CD4-positive, alpha-beta T cell treated with Interferon alpha-2 for 1 hour (primary cell): ENCODE results near the gene CADM2.

Source experiments
- DNase-seq, 2 donors: peaks; one replicate each; pipeline ENCODE4 v3.0.0-alpha.2; 2020 to 2022

CADM2 gene

GRCh38 chr3:86046436-86047136 is 1087.8 kb downstream of the CADM2 start:
- DNase-seq = no peak

DNA sequence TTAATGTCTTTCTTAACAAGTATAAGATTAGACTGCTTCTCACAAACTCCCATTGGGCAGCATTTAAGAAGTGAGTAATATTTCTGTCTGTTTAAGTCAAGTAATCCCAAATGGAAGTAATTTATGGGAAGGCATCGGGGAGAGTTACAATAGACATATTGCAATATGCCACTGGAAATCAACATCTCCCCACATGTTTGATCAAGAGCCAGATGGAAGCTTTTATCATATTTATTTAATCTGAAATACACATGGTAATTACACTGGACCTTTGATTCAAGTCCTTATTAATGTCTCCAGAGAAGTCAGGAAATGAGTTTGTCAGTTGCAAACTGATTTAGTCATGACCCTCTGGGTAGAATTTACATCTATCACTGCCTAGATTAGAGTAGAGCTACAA is 1088.4 kb downstream of the CADM2 start:
- no peak for DNase-seq

DNA sequence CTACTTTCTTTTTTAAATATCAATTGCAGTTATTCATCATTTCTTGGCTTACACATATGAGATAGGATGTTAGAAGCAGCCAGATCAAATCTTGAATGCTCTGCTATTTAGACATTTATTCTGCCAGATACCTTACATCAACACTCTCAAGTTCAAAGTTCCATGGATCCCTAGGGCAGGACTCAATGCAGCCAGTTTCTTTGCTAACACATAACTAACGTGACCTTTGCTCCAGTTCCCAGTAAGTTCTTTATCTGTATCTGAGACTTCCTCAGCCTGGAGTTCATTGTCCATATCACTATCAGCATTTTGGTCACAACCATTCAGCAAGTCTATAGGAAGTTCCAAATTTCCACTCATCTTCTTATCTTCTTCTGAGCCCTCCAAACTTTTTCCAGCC is 1092.3 kb downstream of the CADM2 start:
- no peak for DNase-seq

DNA sequence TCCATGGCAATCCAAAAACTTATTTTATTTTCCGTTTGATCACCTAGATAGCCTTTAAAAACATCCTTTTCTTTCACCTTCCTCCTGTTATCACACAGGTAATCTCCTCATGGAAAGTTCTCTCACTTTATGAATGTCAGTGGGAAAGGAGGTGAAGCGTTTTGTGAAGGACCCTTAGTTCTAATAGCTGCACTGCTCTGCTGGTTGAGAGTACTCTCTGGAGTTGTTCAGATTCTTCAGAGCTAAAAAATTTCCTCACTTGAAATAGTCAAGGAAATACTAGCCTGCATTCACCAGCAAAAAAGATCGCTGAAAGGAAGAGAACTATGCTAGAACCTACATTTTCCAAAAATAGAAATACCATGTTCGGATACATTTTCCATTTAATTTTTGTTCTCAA is 1097.2 kb downstream of the CADM2 start:
- DNase-seq = no peak

- DNase-seq = no peak
Observed at GRCh38 chr3:86056962-86057361, 1098.2 kb downstream of the CADM2 start.

GRCh38 chr3:86073799-86074198 is 1115.0 kb downstream of the CADM2 start:
- no peak for DNase-seq

- no peak for DNase-seq
Observed at GRCh38 chr3:86087160-86087871, 1128.5 kb downstream of the CADM2 start.

DNA sequence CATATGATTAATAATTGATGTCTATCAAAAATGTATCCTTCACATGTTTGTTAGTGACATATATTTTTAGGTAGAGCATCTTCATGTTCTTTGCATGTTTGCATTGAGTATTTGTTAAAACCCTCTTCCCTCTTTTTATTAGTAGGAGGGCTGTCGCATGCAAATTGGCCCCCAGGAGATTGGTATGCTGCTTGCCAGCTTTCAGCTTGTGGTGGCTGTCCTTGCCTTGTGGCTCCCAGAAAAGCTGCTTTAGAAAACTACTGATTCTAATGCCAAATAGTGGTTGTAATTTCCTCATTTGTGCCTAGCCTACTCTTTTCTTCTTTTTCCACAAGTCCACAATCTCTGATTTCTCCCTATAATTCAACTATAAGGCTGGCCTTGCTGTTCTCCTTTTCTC is 1145.4 kb downstream of the CADM2 start:
- no peak for DNase-seq

GRCh38 chr3:86109434-86109833 is 1150.6 kb downstream of the CADM2 start:
- DNase-seq = no peak
